Measurements from ENCODE around the gene DHPS. TPM values are rescaled to one million over a fixed set of nuclear protein-coding genes. Genes with fewer than 3 reads are reported as not detected.
A peak's percentile ranks its signal among the peaks of the same experiment; 100 is the strongest.

The DHPS gene
- total and polyA plus RNA-seq, 2 of the 13 experiments (the other 11 are each of a cell fraction or from before 2014, with no cell fraction given): 43.3 to 84.3 TPM

DNA sequence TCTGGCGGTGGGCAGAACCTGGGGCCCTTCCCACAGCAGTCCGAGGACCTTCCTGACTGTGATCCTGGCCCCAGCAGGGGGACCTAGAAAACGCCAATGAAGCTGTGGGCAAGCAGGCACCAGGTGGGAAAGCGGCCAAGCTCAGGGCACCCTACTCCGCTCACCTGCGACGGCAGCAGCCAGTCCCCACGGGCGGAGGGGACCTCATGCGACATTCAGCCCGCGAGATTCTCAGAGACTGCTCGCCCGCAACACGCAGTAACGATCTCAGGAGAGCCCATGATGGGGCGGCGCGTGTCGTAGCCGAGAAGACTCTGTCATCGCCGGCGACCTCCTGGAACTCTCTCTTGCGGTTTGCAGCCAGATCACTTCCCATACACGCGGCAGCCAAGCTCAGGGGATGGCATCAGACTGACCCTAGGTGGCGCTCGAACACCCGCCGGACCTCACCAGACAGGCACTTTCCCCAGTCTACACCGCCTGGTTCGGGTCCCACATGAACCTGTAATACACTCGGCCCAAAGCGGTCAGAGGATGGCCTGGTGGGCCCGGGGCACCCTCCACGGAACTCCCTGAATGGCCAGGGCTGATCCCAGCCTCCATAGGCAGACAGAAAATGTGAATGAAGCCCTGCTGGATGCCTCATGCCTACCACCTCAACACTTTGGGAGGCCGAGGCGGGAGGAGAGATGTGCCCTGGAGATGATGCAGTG, 41.6 kb downstream of the DHPS start (continued):
- TF ChIP-seq, protein P1, sequence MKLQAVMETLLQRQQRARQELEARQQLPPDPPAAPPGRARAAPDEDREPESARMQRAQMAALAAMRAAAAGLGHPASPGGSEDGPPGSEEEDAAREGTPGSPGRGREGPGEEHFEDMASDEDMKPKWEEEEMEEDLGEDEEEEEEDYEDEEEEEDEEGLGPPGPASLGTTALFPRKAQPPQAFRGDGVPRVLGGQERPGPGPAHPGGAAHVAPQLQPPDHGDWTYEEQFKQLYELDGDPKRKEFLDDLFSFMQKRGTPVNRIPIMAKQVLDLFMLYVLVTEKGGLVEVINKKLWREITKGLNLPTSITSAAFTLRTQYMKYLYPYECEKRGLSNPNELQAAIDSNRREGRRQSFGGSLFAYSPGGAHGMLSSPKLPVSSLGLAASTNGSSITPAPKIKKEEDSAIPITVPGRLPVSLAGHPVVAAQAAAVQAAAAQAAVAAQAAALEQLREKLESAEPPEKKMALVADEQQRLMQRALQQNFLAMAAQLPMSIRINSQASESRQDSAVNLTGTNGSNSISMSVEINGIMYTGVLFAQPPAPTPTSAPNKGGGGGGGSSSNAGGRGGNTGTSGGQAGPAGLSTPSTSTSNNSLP (IDR thresholded peaks at IDR 0.05; ENCODE audit: low read depth, low read length): no peak
- TF ChIP-seq RBM39 (IDR thresholded peaks at IDR 0.05; ENCODE audit: low read depth, low read length, poor library complexity, severe bottlenecking) (no peak), CCDC6 (CRISPR knock-in tag; IDR thresholded peaks at IDR 0.05) (no peak), IKZF1 (IDR thresholded peaks at IDR 0.05) (no peak), SOX5 (CRISPR knock-in tag; IDR thresholded peaks at IDR 0.05; ENCODE audit: borderline replicate concordance) (0 out of 2 replicates have a peak, but pooled peaks have one; percentile 24), KDM5B (CRISPR knock-in tag; IDR thresholded peaks at IDR 0.05; ENCODE audit: borderline replicate concordance) (peak; percentile 65; the same call in 1 of the 2 replicates), SPEN (CRISPR knock-in tag; IDR thresholded peaks at IDR 0.05; ENCODE audit: low read depth) (no peak), ZNF343 (CRISPR knock-in tag; IDR thresholded peaks at IDR 0.05) (no peak), ZFY (CRISPR knock-in tag; IDR thresholded peaks at IDR 0.05) (peak; percentile 28; the same call in 1 of the 2 replicates), ZNF644 (CRISPR knock-in tag; IDR thresholded peaks at IDR 0.05; ENCODE audit: low read depth) (no peak), FOXK1 (CRISPR knock-in tag; IDR thresholded peaks at IDR 0.05; ENCODE audit: borderline replicate concordance, low read depth) (no peak), ZNF7 (CRISPR knock-in tag; IDR thresholded peaks at IDR 0.05) (0 out of 2 replicates have a peak, but pooled peaks have one; percentile 15), IKZF4 (CRISPR knock-in tag; IDR thresholded peaks at IDR 0.05; ENCODE audit: borderline replicate concordance, low read depth, not compliant biosample characterization) (peak; percentile 57), ZNF337 (CRISPR knock-in tag; IDR thresholded peaks at IDR 0.05; ENCODE audit: borderline replicate concordance, low read depth) (no peak), CCAR2 (optimal IDR thresholded peaks at IDR 0.05; ENCODE audit: low read depth, low read length) (no peak), RFXANK (CRISPR knock-in tag; IDR thresholded peaks at IDR 0.05) (no peak), ZNF563 (CRISPR knock-in tag; IDR thresholded peaks at IDR 0.05) (no peak)
- TF ChIP-seq, protein P2, sequence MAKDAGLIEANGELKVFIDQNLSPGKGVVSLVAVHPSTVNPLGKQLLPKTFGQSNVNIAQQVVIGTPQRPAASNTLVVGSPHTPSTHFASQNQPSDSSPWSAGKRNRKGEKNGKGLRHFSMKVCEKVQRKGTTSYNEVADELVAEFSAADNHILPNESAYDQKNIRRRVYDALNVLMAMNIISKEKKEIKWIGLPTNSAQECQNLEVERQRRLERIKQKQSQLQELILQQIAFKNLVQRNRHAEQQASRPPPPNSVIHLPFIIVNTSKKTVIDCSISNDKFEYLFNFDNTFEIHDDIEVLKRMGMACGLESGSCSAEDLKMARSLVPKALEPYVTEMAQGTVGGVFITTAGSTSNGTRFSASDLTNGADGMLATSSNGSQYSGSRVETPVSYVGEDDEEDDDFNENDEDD (CRISPR knock-in tag; IDR thresholded peaks at IDR 0.05; ENCODE audit: borderline replicate concordance): 0 out of 2 replicates have a peak, but pooled peaks have one; percentile 12
- TF ChIP-seq, protein P3, sequence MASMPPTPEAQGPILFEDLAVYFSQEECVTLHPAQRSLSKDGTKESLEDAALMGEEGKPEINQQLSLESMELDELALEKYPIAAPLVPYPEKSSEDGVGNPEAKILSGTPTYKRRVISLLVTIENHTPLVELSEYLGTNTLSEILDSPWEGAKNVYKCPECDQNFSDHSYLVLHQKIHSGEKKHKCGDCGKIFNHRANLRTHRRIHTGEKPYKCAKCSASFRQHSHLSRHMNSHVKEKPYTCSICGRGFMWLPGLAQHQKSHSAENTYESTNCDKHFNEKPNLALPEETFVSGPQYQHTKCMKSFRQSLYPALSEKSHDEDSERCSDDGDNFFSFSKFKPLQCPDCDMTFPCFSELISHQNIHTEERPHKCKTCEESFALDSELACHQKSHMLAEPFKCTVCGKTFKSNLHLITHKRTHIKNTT (CRISPR knock-in tag; IDR thresholded peaks at IDR 0.05): no peak
- TF ChIP-seq, protein P4, sequence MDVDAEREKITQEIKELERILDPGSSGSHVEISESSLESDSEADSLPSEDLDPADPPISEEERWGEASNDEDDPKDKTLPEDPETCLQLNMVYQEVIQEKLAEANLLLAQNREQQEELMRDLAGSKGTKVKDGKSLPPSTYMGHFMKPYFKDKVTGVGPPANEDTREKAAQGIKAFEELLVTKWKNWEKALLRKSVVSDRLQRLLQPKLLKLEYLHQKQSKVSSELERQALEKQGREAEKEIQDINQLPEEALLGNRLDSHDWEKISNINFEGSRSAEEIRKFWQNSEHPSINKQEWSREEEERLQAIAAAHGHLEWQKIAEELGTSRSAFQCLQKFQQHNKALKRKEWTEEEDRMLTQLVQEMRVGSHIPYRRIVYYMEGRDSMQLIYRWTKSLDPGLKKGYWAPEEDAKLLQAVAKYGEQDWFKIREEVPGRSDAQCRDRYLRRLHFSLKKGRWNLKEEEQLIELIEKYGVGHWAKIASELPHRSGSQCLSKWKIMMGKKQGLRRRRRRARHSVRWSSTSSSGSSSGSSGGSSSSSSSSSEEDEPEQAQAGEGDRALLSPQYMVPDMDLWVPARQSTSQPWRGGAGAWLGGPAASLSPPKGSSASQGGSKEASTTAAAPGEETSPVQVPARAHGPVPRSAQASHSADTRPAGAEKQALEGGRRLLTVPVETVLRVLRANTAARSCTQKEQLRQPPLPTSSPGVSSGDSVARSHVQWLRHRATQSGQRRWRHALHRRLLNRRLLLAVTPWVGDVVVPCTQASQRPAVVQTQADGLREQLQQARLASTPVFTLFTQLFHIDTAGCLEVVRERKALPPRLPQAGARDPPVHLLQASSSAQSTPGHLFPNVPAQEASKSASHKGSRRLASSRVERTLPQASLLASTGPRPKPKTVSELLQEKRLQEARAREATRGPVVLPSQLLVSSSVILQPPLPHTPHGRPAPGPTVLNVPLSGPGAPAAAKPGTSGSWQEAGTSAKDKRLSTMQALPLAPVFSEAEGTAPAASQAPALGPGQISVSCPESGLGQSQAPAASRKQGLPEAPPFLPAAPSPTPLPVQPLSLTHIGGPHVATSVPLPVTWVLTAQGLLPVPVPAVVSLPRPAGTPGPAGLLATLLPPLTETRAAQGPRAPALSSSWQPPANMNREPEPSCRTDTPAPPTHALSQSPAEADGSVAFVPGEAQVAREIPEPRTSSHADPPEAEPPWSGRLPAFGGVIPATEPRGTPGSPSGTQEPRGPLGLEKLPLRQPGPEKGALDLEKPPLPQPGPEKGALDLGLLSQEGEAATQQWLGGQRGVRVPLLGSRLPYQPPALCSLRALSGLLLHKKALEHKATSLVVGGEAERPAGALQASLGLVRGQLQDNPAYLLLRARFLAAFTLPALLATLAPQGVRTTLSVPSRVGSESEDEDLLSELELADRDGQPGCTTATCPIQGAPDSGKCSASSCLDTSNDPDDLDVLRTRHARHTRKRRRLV (CRISPR knock-in tag; IDR thresholded peaks at IDR 0.05): no peak
